ENCODE measurements around the gene HPCAL4. TPM values are rescaled to one million over a fixed set of nuclear protein-coding genes. Genes with fewer than 3 reads are reported as not detected.

HPCAL4 gene
- total RNA-seq, 1 donor from 2014 or later = 0.49 TPM

DNA sequence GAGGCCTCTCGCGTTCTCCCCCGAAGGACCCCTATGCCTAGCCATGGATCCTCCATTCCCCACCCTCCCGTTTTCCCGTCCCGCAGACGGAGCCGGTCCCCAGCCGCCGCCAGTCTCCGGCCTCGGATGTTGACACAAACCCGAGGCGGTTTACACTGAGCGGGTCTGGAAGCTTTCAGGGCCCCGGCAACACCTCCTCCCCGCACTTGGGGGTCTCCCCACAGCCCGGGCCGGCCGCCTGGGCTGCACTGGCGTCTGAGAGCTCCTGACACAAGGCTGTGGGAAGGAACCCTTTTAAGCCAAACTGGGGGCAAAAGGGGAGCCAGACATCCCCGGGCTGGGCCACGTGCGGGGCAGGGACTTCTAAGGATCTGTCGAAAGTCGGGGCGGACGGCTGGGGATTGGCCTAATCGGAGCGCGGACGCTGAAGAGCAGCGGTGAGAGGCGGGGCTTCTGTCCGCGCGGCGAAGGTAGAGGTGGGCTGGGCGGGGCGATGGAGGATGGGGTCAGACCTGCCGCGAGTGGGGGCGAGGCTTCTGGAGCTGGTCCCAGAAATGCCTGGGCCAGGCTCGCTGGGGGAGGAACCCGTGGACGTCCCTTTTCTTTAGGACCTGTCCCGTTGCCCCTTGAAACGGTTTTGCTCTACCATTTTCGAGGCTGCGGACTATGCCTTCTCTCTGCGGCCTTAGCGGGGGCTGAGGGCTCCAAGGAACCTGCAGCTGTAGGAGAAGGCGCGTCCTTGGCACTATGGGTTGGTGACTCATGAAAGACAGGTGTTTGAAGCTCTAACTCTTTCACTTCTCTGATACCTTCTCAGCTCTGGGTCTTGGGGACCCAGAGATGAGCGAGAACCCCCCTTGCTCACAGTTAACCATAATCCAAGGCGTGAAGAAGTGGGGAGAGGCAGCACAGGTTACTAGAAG, 1.2 kb upstream of the HPCAL4 start:
- TF ChIP-seq POLR2A (IDR thresholded peaks at IDR 0.05) (no peak), POLR2AphosphoS5 (IDR thresholded peaks at IDR 0.05; ENCODE audit: insufficient read depth in 1 of 2, low read depth in 1 of 2) (no peak)
- TF ChIP-seq, protein P1, sequence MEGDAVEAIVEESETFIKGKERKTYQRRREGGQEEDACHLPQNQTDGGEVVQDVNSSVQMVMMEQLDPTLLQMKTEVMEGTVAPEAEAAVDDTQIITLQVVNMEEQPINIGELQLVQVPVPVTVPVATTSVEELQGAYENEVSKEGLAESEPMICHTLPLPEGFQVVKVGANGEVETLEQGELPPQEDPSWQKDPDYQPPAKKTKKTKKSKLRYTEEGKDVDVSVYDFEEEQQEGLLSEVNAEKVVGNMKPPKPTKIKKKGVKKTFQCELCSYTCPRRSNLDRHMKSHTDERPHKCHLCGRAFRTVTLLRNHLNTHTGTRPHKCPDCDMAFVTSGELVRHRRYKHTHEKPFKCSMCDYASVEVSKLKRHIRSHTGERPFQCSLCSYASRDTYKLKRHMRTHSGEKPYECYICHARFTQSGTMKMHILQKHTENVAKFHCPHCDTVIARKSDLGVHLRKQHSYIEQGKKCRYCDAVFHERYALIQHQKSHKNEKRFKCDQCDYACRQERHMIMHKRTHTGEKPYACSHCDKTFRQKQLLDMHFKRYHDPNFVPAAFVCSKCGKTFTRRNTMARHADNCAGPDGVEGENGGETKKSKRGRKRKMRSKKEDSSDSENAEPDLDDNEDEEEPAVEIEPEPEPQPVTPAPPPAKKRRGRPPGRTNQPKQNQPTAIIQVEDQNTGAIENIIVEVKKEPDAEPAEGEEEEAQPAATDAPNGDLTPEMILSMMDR (IDR thresholded peaks at IDR 0.05) = no peak
- H3K9me3 ChIP-seq = no peaks in the 10 kb centered on the region
- H3K4me3 ChIP-seq = peak overlapping the region; percentile 21 to 34
- intact Hi-C loops (cut with DNase I) = no loop called here
- DNase-seq (ENCODE audit: extremely low spot score in 2 of 2) = no peak
- H3K4me1 ChIP-seq = peaks cover 21% of the 10 kb centered on the region
- H3K27me3 ChIP-seq = no peaks in the 10 kb centered on the region
- no peaks in the 10 kb centered on the region for H3K36me3 ChIP-seq
- H3K27ac ChIP-seq = no peak overlapping the region

DNA sequence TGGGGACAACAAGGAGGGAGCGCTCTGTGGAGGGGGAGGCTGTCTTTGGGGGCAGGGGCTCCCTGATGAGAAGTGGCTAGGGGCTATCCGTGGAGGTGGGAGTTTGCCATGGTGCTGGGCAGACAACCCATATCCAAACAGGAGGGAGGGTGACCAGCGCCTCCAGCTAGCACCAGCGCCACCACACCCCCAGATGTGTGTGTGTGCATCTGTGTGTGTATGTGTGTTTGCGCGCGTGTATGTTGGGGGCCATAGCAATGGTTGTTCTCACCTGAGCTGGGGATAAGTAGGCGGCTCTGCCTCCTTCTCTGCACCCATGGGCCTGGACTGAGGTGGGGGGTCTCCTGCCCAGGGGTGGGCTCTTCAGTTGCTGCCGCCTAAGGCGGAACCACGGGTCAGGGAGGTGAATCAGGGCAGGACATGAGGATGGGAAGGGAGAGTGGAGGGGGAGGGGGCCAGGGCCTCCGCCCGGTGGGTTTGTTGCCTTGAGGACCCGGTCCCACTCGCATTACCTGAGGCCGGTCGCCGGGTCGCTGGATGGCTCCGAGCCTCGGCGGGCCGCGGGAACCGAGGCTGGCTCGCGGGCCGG, 345 bp downstream of the HPCAL4 start:
- H3K4me1 ChIP-seq = peaks cover 21% of the 10 kb centered on the region
- TF ChIP-seq POLR2A (IDR thresholded peaks at IDR 0.05) (no peak), POLR2AphosphoS5 (IDR thresholded peaks at IDR 0.05; ENCODE audit: insufficient read depth in 1 of 2, low read depth in 1 of 2) (no peak)
- TF ChIP-seq, protein P1 (IDR thresholded peaks at IDR 0.05) = no peak
- intact Hi-C loops (cut with DNase I) = no loop called here
- no peak overlapping the region for H3K27ac ChIP-seq
- no peaks in the 10 kb centered on the region for H3K36me3 ChIP-seq
- H3K4me3 ChIP-seq = peak overlapping the region; percentile 21 to 34
- H3K27me3 ChIP-seq = no peaks in the 10 kb centered on the region
- no peak for DNase-seq (ENCODE audit: extremely low spot score in 2 of 2)
- H3K9me3 ChIP-seq = no peaks in the 10 kb centered on the region

DNA sequence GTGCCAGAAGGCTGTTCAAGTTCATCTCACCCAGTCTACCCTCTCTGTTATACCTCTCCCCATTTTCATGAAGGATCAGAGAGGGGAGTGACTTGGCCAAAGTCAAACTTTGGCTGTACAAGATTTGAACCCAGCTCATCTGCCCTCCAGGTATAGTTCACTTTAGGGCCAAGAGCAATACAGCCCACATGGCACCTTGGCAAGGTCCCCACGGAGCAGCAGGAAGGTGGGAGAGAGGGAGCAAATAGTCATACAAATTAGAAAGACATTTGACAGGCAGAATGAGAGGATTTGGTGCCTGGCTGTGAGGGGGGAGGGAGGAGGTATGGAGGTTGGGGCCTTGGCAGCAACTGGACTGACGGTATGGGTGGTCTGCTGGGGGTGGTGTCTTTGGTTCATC, 1.0 kb downstream of the HPCAL4 start:
- Histone ChIP-seq H3K4me1 (peaks cover 21% of the 10 kb centered on the region), H3K4me3 (no peak overlapping the region), H3K36me3 (no peaks in the 10 kb centered on the region), H3K27me3 (no peaks in the 10 kb centered on the region), H3K27ac (no peak overlapping the region), H3K9me3 (no peaks in the 10 kb centered on the region)
- TF ChIP-seq, protein P1 (IDR thresholded peaks at IDR 0.05) = no peak
- TF ChIP-seq POLR2A (IDR thresholded peaks at IDR 0.05) (no peak), POLR2AphosphoS5 (IDR thresholded peaks at IDR 0.05; ENCODE audit: insufficient read depth in 1 of 2, low read depth in 1 of 2) (no peak)
- DNase-seq (ENCODE audit: extremely low spot score in 2 of 2) = no peak
- intact Hi-C loops (cut with DNase I) = no loop called here

DNA sequence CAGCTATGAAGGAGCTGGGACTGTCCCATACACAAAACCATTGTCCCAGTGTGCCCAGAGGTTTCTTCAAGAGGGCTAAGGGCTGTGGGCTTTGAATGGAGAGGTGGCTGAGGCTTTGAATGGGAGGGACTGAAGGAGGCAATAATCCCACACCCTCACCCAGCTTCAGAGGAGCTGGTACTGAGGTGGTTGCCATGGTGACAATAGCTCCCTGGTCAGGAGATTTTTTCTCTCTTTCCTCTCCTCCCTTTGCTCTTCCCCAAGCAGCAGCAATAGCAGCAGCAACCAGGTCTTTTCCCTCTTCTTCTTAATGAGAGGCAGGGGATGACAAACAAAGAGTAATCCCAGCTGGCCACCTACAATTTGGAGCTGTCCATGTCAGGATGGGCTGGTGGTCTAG, 1.6 kb downstream of the HPCAL4 start:
- Histone ChIP-seq H3K36me3 (no peaks in the 10 kb centered on the region), H3K9me3 (no peaks in the 10 kb centered on the region), H3K4me3 (no peak overlapping the region), H3K27ac (no peak overlapping the region), H3K4me1 (peaks cover 21% of the 10 kb centered on the region), H3K27me3 (no peaks in the 10 kb centered on the region)
- TF ChIP-seq POLR2A (IDR thresholded peaks at IDR 0.05) (no peak), POLR2AphosphoS5 (IDR thresholded peaks at IDR 0.05; ENCODE audit: insufficient read depth in 1 of 2, low read depth in 1 of 2) (no peak)
- TF ChIP-seq, protein P1 (IDR thresholded peaks at IDR 0.05) = no peak
- intact Hi-C loops (cut with DNase I) = no loop called here
- DNase-seq (ENCODE audit: extremely low spot score in 2 of 2) = no peak

DNA sequence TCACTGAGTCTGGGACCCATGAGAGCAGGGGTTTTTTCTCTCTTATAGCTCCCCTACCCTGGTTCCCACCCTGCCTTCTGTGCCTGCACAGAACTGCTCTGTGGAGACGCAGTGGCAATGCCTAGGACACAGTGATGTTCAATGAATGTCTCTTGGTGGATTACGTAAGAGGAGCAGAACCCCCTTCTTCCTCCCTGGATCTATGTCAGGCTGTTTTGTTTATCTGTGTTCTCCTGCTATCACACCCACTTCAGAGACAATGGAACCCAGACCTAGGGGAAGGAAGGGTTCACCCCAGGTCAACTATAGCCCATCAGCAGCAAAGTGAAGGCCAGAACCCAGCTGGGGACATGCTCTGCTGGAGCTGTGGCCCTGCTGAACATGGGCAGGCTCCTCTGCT, 2.0 kb downstream of the HPCAL4 start:
- H3K36me3 ChIP-seq = no peaks in the 10 kb centered on the region
- DNase-seq (ENCODE audit: extremely low spot score in 2 of 2) = no peak
- H3K9me3 ChIP-seq = no peaks in the 10 kb centered on the region
- intact Hi-C loops (cut with DNase I) = no loop called here
- no peak overlapping the region for H3K4me3 ChIP-seq
- H3K4me1 ChIP-seq = peaks cover 21% of the 10 kb centered on the region
- no peaks in the 10 kb centered on the region for H3K27me3 ChIP-seq
- no peak for TF ChIP-seq POLR2AphosphoS5 (IDR thresholded peaks at IDR 0.05; ENCODE audit: insufficient read depth in 1 of 2, low read depth in 1 of 2)
- TF ChIP-seq, protein P1 (IDR thresholded peaks at IDR 0.05) = no peak
- no peak for TF ChIP-seq POLR2A (IDR thresholded peaks at IDR 0.05)
- no peak overlapping the region for H3K27ac ChIP-seq

Data from vagina (tissue), 2 donors.